Erythroblast (primary cell): ENCODE data around the gene P2RX4.

Experiments
- GATA1 ChIP-seq: IDR thresholded peaks from 2 replicates; pipeline ENCODE4 v1.6.1; 2011; ENCODE audit warnings: low read depth, mild to moderate bottlenecking, control low read depth, low read length, moderate library complexity
- POLR2A ChIP-seq: IDR thresholded peaks from 2 replicates; pipeline ENCODE4 v1.6.1; 2011; ENCODE audit warnings: mild to moderate bottlenecking, low read length

GRCh38 chr12:121162384-121162783 lies 47.5 kb upstream of the P2RX4 start:
- TF ChIP-seq POLR2A (no peak), GATA1 (no peak)
